Stimulated activated CD4-positive, alpha-beta T cell treated with anti-CD3 and anti-CD28 coated beads, TNF-alpha, amount 100 ng/mL, for 1 hour (primary cell): ENCODE results near the gene SMOC2.

Source experiments
- DNase-seq, 3 donors: peaks; one replicate each; pipeline ENCODE4 v3.0.0-alpha.2; 2020; ENCODE audit warnings: low read depth in 3 of 3, low spot score in 1 of 3

SMOC2 gene

DNA sequence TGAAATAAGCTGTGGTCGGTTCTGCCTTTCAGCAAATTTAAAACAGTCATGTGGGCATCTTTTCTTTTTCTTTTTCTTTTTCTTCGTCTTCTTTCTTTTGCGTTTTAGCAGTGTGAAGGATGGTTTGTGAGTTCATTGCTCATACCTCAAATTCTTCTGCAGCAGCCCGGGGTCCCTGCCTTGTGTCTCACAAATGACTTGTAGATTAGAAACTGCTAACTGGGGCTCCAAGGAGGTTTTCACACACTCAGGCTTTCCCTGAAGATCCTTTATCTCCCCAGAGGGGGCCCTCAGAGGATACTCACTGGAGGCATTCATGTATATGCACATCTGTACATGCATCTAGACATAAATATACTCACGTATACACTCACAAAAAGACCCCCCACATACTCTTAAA is 1.7 kb downstream of the SMOC2 start:
- DNase-seq = no peak

- DNase-seq = no peak
Observed at GRCh38 chr6:168447282-168447681, 6.3 kb downstream of the SMOC2 start.

GRCh38 chr6:168447700-168448099 is 6.7 kb downstream of the SMOC2 start:
- no peak for DNase-seq

GRCh38 chr6:168448243-168448855 is 7.4 kb downstream of the SMOC2 start:
- no peak for DNase-seq

GRCh38 chr6:168450917-168451316 is 9.9 kb downstream of the SMOC2 start:
- no peak for DNase-seq

DNA sequence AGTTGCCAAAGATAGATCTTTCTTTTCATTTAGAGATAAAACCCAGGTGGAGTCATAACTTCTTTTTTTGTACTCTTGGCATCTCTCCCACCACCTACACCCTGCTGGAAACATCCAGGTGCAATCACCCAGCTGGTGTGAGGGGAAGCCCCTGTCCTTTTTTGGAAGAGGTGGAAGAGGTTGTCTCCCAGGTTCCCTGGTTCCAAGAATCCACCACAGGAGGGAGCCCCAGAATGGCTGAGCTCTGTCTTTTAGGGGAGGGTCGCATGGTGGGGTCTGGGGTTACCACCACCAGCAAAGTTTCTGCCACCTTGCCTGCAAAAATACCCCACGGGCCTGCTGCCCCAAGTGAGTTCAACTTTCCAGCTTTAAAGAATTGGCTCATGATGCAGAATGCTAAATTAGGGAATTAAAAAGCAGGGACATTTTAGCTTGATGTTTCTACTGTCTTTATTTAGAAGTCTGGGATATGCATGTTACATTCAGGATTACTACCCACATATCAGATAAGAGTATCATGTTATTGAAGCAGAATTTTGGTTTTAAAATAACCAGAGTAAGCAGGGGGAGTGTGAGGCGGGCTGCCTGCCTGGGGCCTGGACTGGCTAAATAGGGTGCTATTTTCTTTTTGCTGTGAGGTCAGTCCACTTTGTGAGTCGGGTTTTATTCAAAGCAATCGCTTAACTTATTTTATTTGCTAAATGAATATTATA is 11.0 kb downstream of the SMOC2 start:
- DNase-seq = no peak

GRCh38 chr6:168452685-168453377 is 11.8 kb downstream of the SMOC2 start:
- no peak for DNase-seq

GRCh38 chr6:168455847-168456530 is 15.0 kb downstream of the SMOC2 start:
- DNase-seq = no peak

DNA sequence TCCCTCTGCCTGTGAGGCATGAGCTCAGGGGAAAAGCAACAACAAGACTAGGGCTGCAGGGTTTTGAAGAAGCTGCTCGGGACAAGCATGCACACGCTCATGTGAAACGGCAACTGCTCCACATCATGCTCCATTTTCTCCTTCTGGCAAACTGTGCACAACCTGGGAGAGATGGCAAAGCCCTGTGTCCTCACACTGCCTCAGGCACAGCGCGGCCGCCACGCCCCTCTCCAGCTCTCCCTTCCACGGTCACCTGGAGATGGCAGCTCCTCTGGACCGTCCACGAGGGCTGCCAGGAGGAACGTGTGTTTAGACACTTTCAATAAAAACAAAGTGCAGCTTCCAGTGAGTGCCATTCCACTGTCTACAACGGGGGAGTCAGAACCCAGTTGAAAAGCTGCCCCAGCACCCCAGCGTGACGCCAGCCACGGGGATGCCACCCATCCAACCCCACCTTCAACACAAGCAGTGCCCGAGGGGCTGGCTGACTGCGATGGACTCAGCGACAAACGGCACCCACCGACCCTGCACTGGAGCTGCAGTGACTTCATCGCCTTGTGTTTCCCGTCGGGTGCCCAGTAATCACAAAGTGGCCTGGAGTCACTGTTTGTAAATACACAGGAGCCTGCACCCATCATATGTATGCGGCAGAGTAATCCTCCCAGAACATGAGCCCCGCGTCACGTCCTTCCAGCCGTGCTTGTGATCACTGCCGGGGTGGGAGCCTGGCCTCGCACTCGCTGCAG is 16.1 kb downstream of the SMOC2 start:
- DNase-seq = no peak

- no peak for DNase-seq
Observed at GRCh38 chr6:168457653-168457934, 16.6 kb downstream of the SMOC2 start.

GRCh38 chr6:168458101-168458500 is 17.1 kb downstream of the SMOC2 start:
- DNase-seq = no peak

- DNase-seq = no peak
Observed at GRCh38 chr6:168459572-168459971, 18.6 kb downstream of the SMOC2 start.

GRCh38 chr6:168462289-168462853 is 21.4 kb downstream of the SMOC2 start:
- DNase-seq = no peak

DNA sequence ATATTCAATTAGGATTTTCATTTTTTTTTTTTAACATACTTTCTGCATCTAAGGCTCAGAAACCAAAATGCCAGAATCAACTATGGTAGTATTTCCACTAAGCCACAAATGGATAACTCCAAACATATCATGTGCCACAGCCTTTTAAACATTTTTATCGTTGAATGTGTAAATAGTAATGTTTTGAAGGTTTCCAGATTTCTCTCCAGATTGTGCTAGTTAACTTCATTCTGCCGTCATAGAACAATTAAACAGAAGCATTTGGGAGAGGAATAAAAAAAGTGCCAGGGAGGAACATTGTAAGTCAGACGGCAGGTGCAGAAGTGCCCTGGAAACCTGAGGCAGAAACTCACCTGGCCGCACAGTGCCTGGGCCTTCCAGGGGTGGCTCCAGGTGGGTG is 23.6 kb downstream of the SMOC2 start:
- DNase-seq = no peak

GRCh38 chr6:168468045-168468444 is 27.1 kb downstream of the SMOC2 start:
- no peak for DNase-seq

- DNase-seq = no peak
Observed at GRCh38 chr6:168469521-168469920, 28.5 kb downstream of the SMOC2 start.

GRCh38 chr6:168469926-168470325 is 28.9 kb downstream of the SMOC2 start:
- no peak for DNase-seq

DNA sequence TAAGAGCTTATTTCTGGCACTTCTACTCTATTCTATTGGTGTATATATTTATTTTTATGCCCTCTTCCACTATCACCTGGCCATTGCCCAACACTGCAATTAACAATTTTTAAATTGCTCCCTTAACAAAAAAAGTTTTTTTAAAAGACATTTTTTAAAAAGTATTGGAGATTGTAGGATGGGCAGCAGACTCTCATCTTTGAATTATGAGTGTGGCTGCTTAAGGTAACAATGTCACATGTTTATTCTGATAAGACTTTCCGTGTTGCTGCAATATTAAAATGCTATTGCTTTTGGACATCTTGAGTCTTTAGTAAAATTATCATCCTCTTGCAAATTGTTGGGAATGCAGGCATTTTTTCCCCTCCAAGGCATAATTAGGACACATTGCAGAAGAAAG is 31.4 kb downstream of the SMOC2 start:
- no peak for DNase-seq

DNA sequence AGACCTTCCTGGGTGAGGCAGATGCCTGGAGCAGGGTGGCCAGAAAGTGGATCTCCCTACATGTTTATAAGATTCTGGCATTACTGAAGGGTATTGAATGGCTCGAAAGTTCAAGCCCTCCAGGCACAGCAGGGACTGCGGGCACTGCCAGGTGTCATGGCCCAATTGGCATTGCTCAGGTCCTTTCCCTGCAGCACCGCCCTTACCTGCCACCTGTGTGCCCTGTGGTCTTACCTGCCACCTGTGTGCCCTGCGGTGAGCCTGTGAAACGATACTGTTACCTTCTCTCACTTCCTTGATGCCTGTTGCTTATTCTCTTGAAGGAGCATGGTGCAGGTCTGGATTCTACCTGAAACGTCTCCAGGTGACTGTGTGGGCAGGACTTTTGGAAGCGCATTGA is 32.2 kb downstream of the SMOC2 start:
- DNase-seq = no peak

DNA sequence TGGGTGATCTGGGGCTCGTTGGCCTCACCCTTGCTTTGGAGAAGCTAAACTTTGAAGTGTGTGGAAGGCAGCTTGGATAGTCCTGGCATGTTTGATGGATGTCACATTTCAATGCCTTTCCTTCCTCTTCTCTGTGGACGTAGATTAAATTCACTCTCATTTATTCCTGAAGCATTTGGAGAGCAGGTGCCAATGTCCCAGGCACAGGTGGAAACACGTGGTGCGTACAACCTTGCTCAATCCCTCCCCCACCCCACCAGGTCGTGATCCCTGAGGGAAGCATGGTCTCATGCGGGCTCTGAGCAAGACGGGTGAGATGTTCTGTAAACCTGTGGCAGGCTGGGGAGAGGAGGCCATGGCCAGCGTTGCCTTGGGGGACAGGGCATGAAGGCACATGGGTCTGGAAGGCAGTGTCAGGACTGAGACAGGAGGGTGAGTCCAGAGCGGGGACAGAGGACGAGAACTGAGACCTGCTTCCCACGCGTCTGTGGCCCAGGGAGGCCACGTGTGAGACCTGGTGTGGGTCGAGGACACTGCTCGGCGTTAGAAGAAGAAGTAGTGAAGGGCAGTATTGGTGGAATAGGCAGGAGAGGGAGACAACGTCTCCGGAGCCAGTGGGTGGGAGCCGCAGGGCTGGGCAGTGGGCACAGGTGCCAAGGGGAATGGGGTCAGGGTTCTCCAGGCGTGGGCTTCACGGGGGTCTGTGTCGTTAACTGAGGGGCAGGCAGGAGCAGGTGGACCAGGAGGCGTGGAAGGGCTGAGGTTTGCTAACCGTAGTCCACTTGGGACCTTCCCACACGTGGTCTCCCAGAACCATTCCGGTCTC is 34.4 kb downstream of the SMOC2 start:
- DNase-seq = no peak
